Loucy (cell line): Measurements from ENCODE around the gene PPIG.

Source experiments
- EZH2phosphoT487 ChIP-seq: fragments of 200-600 bp; IDR thresholded peaks from 2 replicates; pipeline ENCODE4 v1.6.1; 2018; ENCODE audit warnings: antibody characterized with exemption, mild to moderate bottlenecking, moderate library complexity, borderline replicate concordance
- TF ChIP-seq, protein P1 (sequence below): fragments of 200-600 bp; sonication (generic); conservative IDR thresholded peaks from 2 replicates; pipeline ENCODE4 v1.5.1; 2014; ENCODE audit warnings: mild to moderate bottlenecking, antibody characterized with exemption, low read length

DNA sequence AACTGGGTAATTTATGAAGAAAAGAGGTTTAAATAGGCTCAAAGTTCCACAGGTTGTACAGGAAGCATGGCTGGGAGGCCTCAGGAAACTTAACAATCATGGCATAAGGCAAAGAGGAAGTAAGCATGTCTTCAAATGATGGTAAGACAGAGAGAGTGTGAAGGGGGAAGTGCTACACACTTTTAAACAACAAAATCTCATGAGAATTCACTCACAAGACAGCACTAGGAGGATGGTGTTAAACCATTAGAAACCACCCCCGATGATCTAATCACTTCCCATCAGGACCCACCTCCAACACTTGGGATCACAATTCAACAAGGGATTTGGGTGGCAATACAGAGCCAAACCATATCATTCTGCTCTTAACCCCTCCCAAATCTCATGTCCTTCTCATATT is 75.2 kb downstream of the PPIG start:
- TF ChIP-seq, protein P1, sequence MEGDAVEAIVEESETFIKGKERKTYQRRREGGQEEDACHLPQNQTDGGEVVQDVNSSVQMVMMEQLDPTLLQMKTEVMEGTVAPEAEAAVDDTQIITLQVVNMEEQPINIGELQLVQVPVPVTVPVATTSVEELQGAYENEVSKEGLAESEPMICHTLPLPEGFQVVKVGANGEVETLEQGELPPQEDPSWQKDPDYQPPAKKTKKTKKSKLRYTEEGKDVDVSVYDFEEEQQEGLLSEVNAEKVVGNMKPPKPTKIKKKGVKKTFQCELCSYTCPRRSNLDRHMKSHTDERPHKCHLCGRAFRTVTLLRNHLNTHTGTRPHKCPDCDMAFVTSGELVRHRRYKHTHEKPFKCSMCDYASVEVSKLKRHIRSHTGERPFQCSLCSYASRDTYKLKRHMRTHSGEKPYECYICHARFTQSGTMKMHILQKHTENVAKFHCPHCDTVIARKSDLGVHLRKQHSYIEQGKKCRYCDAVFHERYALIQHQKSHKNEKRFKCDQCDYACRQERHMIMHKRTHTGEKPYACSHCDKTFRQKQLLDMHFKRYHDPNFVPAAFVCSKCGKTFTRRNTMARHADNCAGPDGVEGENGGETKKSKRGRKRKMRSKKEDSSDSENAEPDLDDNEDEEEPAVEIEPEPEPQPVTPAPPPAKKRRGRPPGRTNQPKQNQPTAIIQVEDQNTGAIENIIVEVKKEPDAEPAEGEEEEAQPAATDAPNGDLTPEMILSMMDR = no peak
- TF ChIP-seq EZH2phosphoT487 = no peak
